HL-60 (cell line): Measurements from ENCODE around the gene DTNA.
"Not testable (repeated sequence)": the region's sequence is repeated elsewhere in the genome, so short reads cannot be mapped to it uniquely, and the experiment has no call there.

Experiments
- DNase-seq, 2 experiments: peaks; one replicate each; pipeline ENCODE4 v3.0.0-alpha.2; 2010 to 2020; ENCODE audit warnings: low read depth in 1 of 2, low spot score in 1 of 2
- H3K27ac ChIP-seq: fragments of 250-450 bp; sonication (Bioruptor Pico); replicated peaks from 2 replicates; pipeline ENCODE4 v1.5.1; 2020; ENCODE audit warnings: mild to moderate bottlenecking, moderate library complexity
- H3K27me3 ChIP-seq: fragments of 250-450 bp; sonication (Bioruptor Pico); 2 replicates; pipeline ENCODE4 v1.5.1; 2021; ENCODE audit warnings: mild to moderate bottlenecking, moderate library complexity; ENCODE audit not compliant: insufficient read depth, poor library complexity, severe bottlenecking
- H3K4me3 ChIP-seq: replicated peaks from 2 replicates; pipeline ENCODE4 v1.5.1; 2011; ENCODE audit warnings: mild to moderate bottlenecking, control low read depth, low read length; ENCODE audit not compliant: insufficient read depth
- CTCF ChIP-seq: IDR thresholded peaks from one replicate; pipeline ENCODE4 v1.5.1; 2011; ENCODE audit warnings: low read length, control low read depth, inconsistent platforms; ENCODE audit not compliant: insufficient read depth
- GABPA ChIP-seq: IDR thresholded peaks from 2 replicates; pipeline ENCODE4 v1.6.1; 2012; ENCODE audit warnings: low read depth
- POLR2AphosphoS5 ChIP-seq: IDR thresholded peaks from 2 replicates; pipeline ENCODE4 v1.6.1; 2012; ENCODE audit warnings: low read depth
- REST ChIP-seq: IDR thresholded peaks from 2 replicates; pipeline ENCODE4 v1.6.1; 2012; ENCODE audit warnings: low read depth; ENCODE audit not compliant: insufficient replicate concordance
- SPI1 ChIP-seq: IDR thresholded peaks from 2 replicates; pipeline ENCODE4 v1.6.1; 2012; ENCODE audit warnings: low read depth, mild to moderate bottlenecking, borderline replicate concordance

The DTNA gene

GRCh38 chr18:34904994-34905393 is 194.9 kb downstream of the DTNA start:
- H3K27ac ChIP-seq: no peak overlapping the region
- DNase-seq: no peak
- no peaks in the 10 kb centered on the region for H3K27me3 ChIP-seq
- no peak overlapping the region for H3K4me3 ChIP-seq
- no peak for TF ChIP-seq GABPA
- TF ChIP-seq SPI1: no peak
- TF ChIP-seq CTCF: no peak
- no peak for TF ChIP-seq POLR2AphosphoS5
- no peak for TF ChIP-seq REST

- H3K27ac ChIP-seq, DNase-seq, H3K4me3 ChIP-seq, H3K27me3 ChIP-seq: not testable (repeated sequence)
Observed at GRCh38 chr18:34906985-34907384, 196.9 kb downstream of the DTNA start.

- no peak for DNase-seq
- H3K27ac ChIP-seq: no peak overlapping the region
- TF ChIP-seq POLR2AphosphoS5 (no peak), SPI1 (no peak)
- H3K27me3 ChIP-seq: no peaks in the 10 kb centered on the region
- H3K4me3 ChIP-seq: no peak overlapping the region
Observed at GRCh38 chr18:34909637-34910364, 199.7 kb downstream of the DTNA start.

- Histone ChIP-seq H3K27ac (no peak overlapping the region), H3K27me3 (no peaks in the 10 kb centered on the region), H3K4me3 (no peak overlapping the region)
- TF ChIP-seq GABPA (no peak), POLR2AphosphoS5 (no peak), SPI1 (no peak)
- no peak for DNase-seq
Observed at GRCh38 chr18:34911081-34911480, 201.0 kb downstream of the DTNA start.

GRCh38 chr18:34911661-34912384 is 201.7 kb downstream of the DTNA start:
- no peak for DNase-seq
- H3K27ac ChIP-seq: no peak overlapping the region
- no peak for TF ChIP-seq POLR2AphosphoS5
- no peak for TF ChIP-seq CTCF
- TF ChIP-seq REST: no peak
- TF ChIP-seq SPI1: no peak
- TF ChIP-seq GABPA: no peak
- no peaks in the 10 kb centered on the region for H3K27me3 ChIP-seq
- no peak overlapping the region for H3K4me3 ChIP-seq
